ENCODE data around the gene CXXC5. TPM values are rescaled to one million over a fixed set of nuclear protein-coding genes. Genes with fewer than 3 reads are reported as not detected.

Gene CXXC5
- total and polyA plus RNA-seq, 9 of the 15 experiments (the other 6 are each of a cell fraction or from before 2014, with no cell fraction given), result 1.9 to 123 (median 45.8) TPM

DNA sequence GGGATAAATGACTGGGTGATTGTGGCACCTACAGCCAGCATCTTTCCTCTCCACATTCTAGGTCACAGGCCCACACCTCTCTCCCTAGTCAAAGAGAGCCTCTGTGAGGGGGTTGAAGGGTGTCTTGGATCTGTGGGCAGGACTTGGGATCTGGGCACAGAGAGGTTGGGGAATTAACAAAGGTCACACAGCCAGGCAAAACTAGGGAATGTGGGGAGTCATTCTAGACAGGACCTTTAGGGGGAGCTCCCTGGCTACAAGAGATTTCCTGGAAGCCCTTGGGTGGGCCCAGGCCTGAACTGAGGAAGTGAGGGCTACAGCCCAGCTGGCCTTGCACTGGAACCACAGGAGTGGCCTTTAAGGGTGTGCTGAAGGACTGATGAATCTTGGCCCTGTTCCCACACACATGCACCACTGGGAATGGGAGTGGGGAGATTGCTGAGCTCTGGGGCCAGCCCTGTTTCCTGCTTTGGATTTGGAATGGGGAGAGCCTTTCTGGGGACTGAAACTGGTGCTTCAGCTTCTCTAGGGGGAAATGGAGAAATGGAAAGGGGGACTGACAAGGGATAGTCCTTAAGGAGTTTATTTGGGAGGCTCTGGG is 12.4 kb upstream of the CXXC5 start (continued):
- TF ChIP-seq, protein P1, sequence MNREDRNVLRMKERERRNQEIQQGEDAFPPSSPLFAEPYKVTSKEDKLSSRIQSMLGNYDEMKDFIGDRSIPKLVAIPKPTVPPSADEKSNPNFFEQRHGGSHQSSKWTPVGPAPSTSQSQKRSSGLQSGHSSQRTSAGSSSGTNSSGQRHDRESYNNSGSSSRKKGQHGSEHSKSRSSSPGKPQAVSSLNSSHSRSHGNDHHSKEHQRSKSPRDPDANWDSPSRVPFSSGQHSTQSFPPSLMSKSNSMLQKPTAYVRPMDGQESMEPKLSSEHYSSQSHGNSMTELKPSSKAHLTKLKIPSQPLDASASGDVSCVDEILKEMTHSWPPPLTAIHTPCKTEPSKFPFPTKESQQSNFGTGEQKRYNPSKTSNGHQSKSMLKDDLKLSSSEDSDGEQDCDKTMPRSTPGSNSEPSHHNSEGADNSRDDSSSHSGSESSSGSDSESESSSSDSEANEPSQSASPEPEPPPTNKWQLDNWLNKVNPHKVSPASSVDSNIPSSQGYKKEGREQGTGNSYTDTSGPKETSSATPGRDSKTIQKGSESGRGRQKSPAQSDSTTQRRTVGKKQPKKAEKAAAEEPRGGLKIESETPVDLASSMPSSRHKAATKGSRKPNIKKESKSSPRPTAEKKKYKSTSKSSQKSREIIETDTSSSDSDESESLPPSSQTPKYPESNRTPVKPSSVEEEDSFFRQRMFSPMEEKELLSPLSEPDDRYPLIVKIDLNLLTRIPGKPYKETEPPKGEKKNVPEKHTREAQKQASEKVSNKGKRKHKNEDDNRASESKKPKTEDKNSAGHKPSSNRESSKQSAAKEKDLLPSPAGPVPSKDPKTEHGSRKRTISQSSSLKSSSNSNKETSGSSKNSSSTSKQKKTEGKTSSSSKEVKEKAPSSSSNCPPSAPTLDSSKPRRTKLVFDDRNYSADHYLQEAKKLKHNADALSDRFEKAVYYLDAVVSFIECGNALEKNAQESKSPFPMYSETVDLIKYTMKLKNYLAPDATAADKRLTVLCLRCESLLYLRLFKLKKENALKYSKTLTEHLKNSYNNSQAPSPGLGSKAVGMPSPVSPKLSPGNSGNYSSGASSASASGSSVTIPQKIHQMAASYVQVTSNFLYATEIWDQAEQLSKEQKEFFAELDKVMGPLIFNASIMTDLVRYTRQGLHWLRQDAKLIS (CRISPR knock-in tag; IDR thresholded peaks at IDR 0.05), result peak; percentile 56; the same call in 1 of the 2 replicates
- TF ChIP-seq HMG20A (CRISPR knock-in tag; conservative IDR thresholded peaks at IDR 0.05), result no peak
- peak; percentile 62; the same call in 1 of the 2 replicates for TF ChIP-seq ARID1B (IDR thresholded peaks at IDR 0.05)
- TF ChIP-seq CREM (IDR thresholded peaks at IDR 0.05; ENCODE audit: low read depth), result peak; percentile 2; the same call in 1 of the 2 replicates
- TF ChIP-seq GATAD2A (IDR thresholded peaks at IDR 0.05), result 0 out of 2 replicates have a peak, but pooled peaks have one; percentile 44
- TF ChIP-seq POLR2A (conservative IDR thresholded peaks at IDR 0.05), result no peak
- TF ChIP-seq, protein P2, sequence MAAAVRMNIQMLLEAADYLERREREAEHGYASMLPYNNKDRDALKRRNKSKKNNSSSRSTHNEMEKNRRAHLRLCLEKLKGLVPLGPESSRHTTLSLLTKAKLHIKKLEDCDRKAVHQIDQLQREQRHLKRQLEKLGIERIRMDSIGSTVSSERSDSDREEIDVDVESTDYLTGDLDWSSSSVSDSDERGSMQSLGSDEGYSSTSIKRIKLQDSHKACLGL (CRISPR knock-in tag; IDR thresholded peaks at IDR 0.05; ENCODE audit: borderline replicate concordance, poor library complexity, severe bottlenecking), result no peak
- TF ChIP-seq RBM25 (IDR thresholded peaks at IDR 0.05; ENCODE audit: low read depth, low read length, severe bottlenecking), result peak; percentile 98
- no peak for TF ChIP-seq ZNF174 (CRISPR knock-in tag; IDR thresholded peaks at IDR 0.05)
- TF ChIP-seq HDAC6 (IDR thresholded peaks at IDR 0.05; ENCODE audit: low read depth, low read length), result no peak
- TF ChIP-seq, protein P3, sequence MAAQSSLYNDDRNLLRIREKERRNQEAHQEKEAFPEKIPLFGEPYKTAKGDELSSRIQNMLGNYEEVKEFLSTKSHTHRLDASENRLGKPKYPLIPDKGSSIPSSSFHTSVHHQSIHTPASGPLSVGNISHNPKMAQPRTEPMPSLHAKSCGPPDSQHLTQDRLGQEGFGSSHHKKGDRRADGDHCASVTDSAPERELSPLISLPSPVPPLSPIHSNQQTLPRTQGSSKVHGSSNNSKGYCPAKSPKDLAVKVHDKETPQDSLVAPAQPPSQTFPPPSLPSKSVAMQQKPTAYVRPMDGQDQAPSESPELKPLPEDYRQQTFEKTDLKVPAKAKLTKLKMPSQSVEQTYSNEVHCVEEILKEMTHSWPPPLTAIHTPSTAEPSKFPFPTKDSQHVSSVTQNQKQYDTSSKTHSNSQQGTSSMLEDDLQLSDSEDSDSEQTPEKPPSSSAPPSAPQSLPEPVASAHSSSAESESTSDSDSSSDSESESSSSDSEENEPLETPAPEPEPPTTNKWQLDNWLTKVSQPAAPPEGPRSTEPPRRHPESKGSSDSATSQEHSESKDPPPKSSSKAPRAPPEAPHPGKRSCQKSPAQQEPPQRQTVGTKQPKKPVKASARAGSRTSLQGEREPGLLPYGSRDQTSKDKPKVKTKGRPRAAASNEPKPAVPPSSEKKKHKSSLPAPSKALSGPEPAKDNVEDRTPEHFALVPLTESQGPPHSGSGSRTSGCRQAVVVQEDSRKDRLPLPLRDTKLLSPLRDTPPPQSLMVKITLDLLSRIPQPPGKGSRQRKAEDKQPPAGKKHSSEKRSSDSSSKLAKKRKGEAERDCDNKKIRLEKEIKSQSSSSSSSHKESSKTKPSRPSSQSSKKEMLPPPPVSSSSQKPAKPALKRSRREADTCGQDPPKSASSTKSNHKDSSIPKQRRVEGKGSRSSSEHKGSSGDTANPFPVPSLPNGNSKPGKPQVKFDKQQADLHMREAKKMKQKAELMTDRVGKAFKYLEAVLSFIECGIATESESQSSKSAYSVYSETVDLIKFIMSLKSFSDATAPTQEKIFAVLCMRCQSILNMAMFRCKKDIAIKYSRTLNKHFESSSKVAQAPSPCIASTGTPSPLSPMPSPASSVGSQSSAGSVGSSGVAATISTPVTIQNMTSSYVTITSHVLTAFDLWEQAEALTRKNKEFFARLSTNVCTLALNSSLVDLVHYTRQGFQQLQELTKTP (IDR thresholded peaks at IDR 0.05; ENCODE audit: low read depth in 1 of 2, partially characterized antibody in 2 of 2), result peak in 1 of 2 experiments; percentile 41
- TF ChIP-seq BRD9 (IDR thresholded peaks at IDR 0.05; ENCODE audit: low read depth, partially characterized antibody), result peak; percentile 93
- TF ChIP-seq, protein P4, sequence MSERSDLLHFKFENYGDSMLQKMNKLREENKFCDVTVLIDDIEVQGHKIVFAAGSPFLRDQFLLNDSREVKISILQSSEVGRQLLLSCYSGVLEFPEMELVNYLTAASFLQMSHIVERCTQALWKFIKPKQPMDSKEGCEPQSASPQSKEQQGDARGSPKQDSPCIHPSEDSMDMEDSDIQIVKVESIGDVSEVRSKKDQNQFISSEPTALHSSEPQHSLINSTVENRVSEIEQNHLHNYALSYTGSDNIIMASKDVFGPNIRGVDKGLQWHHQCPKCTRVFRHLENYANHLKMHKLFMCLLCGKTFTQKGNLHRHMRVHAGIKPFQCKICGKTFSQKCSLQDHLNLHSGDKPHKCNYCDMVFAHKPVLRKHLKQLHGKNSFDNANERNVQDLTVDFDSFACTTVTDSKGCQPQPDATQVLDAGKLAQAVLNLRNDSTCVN (CRISPR knock-in tag; IDR thresholded peaks at IDR 0.05), result no peak
- TF ChIP-seq L3MBTL2 (IDR thresholded peaks at IDR 0.05), result peak; percentile 42
- no peak; the same call in 1 of the 2 replicates for TF ChIP-seq SMARCE1 (IDR thresholded peaks at IDR 0.05)
- 0 out of 2 replicates have a peak, but pooled peaks have one; percentile 22 for TF ChIP-seq CBFA2T2 (conservative IDR thresholded peaks at IDR 0.05)

Data from K562 (cell line).